Choroid plexus epithelial cell (primary cell): Measurements from ENCODE around the gene GET3.

Experiments
- DNase-seq: peaks from one replicate; pipeline ENCODE4 v3.0.0-alpha.2; 2010; ENCODE audit warnings: low read depth
- H3K4me3 ChIP-seq: 2 replicates; pipeline ENCODE4 v1.5.1; 2011; ENCODE audit warnings: low read depth, mild to moderate bottlenecking, control low read depth, low read length, moderate library complexity
- CTCF ChIP-seq: conservative IDR thresholded peaks from 2 replicates; pipeline ENCODE4 v1.5.1; 2011; ENCODE audit warnings: low read depth, mild to moderate bottlenecking, control low read depth, inconsistent platforms, low read length, moderate library complexity

The GET3 gene

DNA sequence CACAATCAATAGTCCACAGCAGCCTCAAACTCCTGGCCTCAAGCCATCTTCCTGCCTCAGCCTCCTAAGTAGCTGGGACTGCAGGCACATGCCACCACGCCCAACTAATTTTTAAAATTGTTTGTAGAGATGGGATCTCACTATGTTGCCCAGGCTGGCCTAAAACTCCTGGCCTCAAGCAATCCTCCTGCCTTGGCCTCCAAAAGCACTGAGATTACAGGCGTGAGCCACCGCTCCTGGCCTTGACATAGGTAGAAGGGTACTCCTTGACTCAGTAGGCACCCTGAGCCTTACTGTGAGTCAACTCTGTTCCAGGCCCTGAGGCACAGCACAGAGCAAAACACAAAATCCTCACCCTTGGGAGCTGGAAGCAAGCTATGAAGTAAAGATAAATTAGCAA, 21.4 kb upstream of the GET3 start:
- no peak for DNase-seq
- no peak for TF ChIP-seq CTCF
- no peak overlapping the region for H3K4me3 ChIP-seq

DNA sequence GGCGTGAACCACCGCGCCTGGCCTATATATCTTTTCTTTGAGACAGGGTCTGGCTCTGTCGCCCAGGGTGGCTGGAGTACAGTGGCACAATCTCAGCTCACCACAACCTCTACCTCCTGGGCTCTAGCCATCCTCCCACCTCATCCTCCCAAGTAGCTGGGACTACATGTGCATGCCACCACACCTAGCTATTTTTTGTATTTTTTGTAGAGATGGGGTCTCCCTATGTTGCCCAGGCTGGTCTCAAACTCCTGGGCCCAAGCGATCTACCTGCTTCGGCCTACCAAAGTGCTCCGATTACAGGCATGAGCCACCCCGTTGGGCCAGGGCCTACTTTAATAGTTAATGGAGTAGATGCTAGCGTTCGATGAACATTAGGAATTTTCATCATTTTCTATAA, 17.0 kb upstream of the GET3 start:
- peak overlapping the region; percentile 78 for H3K4me3 ChIP-seq
- no peak for DNase-seq
- TF ChIP-seq CTCF, result no peak

DNA sequence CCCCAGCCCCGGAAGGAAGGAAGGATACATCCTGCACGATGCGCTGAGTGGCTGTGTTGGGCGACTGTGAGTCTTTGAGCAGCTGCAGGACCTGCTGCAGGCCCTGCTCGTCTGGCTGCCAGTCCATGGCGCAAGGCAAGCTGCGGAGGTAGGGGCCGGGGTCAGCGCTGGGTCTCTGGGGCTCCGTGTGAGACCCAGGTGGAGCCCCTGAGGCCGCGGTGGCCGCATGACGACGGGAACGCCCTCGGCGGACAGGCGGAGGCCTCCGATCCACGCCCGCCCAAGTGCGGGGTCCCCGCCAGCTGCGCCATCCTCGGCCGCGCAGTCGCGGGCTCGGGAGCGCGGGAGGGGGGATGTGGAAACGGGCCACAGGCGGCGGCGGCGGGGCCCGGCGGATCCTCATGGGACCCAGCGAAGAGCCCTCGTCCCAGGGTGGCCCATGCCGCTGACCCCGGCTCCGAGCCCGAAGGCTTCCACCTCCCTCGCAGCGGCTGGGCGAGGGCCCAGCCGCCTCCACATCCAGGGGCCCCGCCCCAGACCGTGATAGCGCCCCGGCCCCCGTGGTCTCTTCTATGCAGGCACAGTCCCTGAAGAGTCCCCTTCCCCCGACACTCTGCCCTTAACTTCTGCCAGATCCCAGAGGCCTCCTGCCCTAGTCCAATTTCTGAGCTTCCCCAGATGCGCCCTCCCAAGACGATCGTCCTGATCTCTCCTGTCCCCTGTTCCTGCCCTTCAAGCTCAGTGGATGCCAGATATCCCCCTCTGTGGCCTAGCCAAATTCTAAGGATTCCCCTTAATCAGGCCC, 16.2 kb upstream of the GET3 start:
- DNase-seq, result peak; percentile 46
- TF ChIP-seq CTCF, result no peak

GRCh38 chr19:12721656-12722565, 15.4 kb upstream of the GET3 start:
- H3K4me3 ChIP-seq, result peak overlapping the region; percentile 78
- no peak for TF ChIP-seq CTCF
- peak; percentile 89 for DNase-seq

More for the DNA sequence above, 16.2 kb upstream of the GET3 start:
- peak overlapping the region; percentile 78 for H3K4me3 ChIP-seq

DNA sequence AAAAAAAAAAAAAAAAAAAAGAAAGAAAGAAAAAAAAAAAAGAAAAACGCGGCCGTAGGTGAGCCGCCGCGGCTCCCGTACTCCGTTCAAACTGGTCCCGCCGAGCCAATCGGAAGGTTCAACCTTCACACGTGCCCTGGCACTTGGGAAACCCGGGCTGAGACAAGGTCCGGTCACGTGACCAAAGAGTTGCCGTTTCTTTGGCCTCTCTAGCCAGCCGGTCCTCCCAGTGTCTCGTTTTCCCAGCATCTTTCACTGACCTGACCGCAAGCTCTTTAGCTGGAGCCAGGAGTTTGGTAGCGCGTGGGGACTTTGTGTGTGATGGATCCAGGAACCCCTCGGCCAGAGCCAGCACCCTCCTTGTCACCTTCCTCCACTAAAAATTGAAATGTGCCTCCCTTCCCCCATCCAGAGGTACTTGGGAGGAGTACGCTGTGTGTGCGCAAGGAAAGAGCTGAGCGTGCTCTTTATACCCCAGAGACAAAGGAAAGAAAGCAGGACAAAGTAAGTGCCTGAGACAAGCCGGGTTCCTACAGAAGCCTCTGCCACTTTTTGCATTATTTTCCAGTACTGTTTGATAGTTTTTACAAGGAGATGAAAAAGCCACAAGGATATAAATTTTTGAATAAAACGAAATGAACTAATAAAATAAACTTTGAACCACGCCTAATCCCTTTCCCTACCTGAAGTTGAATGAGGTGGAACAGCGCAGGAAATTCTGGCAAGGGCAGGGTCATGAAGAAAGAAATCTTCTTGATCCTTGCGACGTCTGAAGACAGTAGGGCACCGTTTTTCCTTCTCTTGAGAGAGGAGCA, 14.5 kb upstream of the GET3 start:
- H3K4me3 ChIP-seq, result peak overlapping the region; percentile 78
- peak; percentile 100 for DNase-seq
- no peak for TF ChIP-seq CTCF

- DNase-seq, result peak; percentile 19
- no peak for TF ChIP-seq CTCF
- peak overlapping the region; percentile 78 for H3K4me3 ChIP-seq
These were observed 14.0 kb upstream of the GET3 start for GRCh38 chr19:12723381-12723640.
